A549 (cell line): ENCODE data around the gene TEN1.

Experiments
- CTCF ChIP-seq: fragments of >200 bp; sonication (Bioruptor Twin); formaldehyde crosslinking; IDR thresholded peaks from 3 replicates; pipeline ENCODE4 v1.5.1; 2016
- JUNB ChIP-seq: fragments of >200 bp; sonication (Bioruptor Twin); formaldehyde crosslinking; IDR thresholded peaks from 2 replicates; pipeline ENCODE4 v1.6.1; 2016
- RAD21 ChIP-seq, 2 experiments: fragments of >200 bp in 1 of 2; sonication (Bioruptor Twin) in 1 of 2; formaldehyde crosslinking in 1 of 2; IDR thresholded peaks in 1 of 2; conservative IDR thresholded peaks in 1 of 2; 2 replicates in 1 of 2; 3 replicates in 1 of 2; pipeline ENCODE4 v1.6.1; 2012 to 2018; ENCODE audit warnings: inconsistent platforms in 1 of 2

- TF ChIP-seq JUNB = no peak
- no peak for TF ChIP-seq RAD21 (conservative IDR thresholded peaks at IDR 0.05 in 1 of 2, IDR thresholded peaks at IDR 0.05 in 1 of 2)
- no peak for TF ChIP-seq CTCF
These were observed 53.2 kb downstream of the TEN1 start for GRCh38 chr17:76032073-76032779.
